GM18858 (cell line): ENCODE measurements around the gene OR3A3.

Source experiments
- ATAC-seq: cut with Tn5 transposase; IDR thresholded peaks from one replicate; pipeline ENCODE4 v1.9.1; 2021; ENCODE audit not compliant: unreplicated experiment

OR3A3 gene

GRCh38 chr17:3471599-3471998 is 60.4 kb downstream of the OR3A3 start, which contains the start of gene SPATA22:
Gene SPATA22 (minus strand): TSS chr17:3471819. CDS start chr17:3469325, 2,494 bp downstream.
- no peak for ATAC-seq

GRCh38 chr17:3472137-3472536 is 61.0 kb downstream of the OR3A3 start:
- no peak for ATAC-seq
